Activated gamma-delta T cell treated with anti-CD3 and anti-CD28 coated beads, Interleukin-2, amount 50 U/mL, for 16 hours (primary cell): ENCODE results near the gene DUOXA1.
"Not testable (repeated sequence)": the region's sequence is repeated elsewhere in the genome, so short reads cannot be mapped to it uniquely, and the experiment has no call there.

Source experiments
- DNase-seq: peaks from one replicate; pipeline ENCODE4 v3.0.0-alpha.2; 2020; ENCODE audit warnings: low read depth

The DUOXA1 gene

GRCh38 chr15:45089712-45090373 lies 39.8 kb downstream of the DUOXA1 start:
- no peak for DNase-seq

DNA sequence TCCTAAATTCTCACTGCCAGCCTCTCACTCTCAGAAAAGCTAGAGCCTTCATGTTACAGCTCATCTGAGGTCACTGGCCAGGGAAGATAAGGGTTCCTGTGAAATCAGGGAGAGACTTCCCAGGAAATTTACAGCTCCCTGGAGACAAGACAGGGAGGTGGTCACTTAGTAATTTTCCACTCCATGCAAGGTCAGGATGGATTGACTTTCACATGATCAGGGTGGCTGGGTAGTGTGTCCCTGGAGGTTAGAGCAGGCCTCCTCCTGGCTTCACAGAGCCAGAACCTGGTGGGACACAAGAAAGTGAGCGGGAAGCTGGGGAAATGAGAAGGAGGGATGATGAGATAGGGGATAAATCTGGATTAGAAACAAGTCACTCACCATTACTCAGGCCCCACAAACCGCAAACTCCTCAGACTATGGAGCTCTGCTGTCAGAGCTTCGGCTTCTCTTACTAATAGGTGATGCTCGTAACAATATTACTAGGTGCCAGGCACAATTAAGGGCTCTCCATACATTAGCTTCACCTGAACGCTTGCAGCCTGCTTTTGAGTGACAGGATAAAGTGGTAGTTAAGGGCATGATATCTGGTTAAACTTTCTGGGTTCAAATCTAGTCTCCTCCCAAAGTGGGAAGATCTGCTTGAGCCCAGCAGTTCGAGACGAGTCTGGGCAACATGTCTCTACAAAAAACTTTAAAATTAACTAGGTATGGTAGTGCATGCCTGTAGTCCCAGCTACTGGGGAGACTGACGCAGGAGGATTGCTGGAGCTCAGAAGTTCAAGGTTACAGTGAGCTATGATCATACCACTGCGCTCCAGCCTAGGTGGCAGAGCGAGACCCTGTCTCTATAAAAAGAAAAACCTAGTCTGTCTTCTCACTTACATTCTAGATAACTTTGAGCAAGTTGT lies 40.6 kb downstream of the DUOXA1 start:
- DNase-seq, result no peak

- DNase-seq, result no peak
Measured at GRCh38 chr15:45087513-45087912, 42.2 kb downstream of the DUOXA1 start.

- DNase-seq, result no peak
Measured at GRCh38 chr15:45084163-45084562, 45.5 kb downstream of the DUOXA1 start.

- DNase-seq, result no peak
Measured at GRCh38 chr15:45083223-45083622, 46.5 kb downstream of the DUOXA1 start.

GRCh38 chr15:45082412-45082811 lies 47.3 kb downstream of the DUOXA1 start:
- not testable (repeated sequence) for DNase-seq

DNA sequence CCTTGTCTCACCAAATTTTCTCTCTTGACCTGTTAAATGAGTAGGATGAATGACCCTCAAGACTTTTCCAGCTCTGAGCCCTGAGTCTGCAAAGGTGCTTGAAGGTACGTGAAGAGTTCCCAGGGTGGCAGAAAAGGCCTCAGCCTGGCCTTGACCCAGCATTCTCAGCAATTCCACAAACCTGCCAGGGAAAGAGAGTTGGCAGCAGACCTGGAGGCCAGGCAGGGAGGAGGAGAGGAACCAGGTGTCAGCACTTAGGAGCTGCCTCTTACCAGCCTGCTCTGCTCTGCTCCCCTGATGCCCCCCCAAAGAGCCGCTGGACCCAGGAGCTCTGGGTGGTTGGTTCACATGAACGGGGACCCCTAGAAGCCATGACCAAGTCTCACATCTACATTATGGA lies 49.1 kb downstream of the DUOXA1 start:
- DNase-seq, result not testable (repeated sequence)

DNA sequence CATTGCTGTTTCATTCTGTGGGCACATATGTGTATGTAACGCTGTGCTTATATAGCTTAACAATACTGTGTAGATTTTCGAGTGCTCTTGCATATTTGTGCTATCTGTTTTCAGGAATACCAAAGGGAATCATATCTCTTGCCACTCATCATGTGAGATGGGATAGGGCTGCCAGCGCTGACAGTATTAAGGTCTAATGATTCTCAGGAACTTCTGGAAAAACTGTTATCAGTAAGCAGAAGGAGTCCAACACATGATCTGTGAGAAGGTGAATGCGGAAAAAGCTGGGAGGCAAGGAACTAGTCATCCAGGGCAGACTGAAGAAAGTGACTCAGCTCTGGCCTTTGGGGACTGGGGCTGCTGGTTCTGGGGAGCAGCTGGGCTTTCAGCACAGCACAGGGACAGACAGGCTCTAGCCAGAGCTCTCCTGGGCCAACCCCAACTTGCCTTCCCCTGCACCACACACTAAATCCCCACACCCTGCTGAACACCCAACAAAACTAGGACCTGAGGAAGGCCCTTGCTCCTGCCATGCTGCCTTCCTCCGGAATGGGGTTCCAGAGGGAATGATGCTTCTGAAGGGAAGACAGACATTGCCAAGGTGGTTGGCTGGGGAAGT lies 49.9 kb downstream of the DUOXA1 start:
- not testable (repeated sequence) for DNase-seq

- DNase-seq, result not testable (repeated sequence)
Measured at GRCh38 chr15:45079201-45079600, 50.5 kb downstream of the DUOXA1 start.

GRCh38 chr15:45077391-45077790 lies 52.3 kb downstream of the DUOXA1 start:
- DNase-seq, result not testable (repeated sequence)

- DNase-seq, result not testable (repeated sequence)
Measured at GRCh38 chr15:45075440-45076320, 54.0 kb downstream of the DUOXA1 start.

DNA sequence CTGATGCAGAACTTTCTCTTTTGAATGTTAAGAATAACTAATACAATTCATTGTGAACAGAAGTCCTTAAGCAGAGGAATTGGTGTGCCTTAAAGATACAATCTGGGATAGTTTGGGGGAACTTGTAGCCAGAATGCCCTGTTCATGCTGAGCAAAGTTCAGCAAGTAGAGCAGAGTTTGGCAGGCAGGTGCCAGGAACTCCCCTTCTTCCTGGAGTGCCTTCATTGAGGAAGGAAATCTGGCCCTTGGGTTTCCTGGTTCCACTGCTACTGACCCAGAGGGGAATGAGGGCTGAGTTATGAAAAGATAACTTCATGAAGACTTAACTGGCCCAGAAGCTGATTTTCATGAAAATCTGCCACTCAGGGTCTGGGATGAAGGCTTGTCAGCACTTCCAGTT lies 56.1 kb downstream of the DUOXA1 start:
- not testable (repeated sequence) for DNase-seq

DNA sequence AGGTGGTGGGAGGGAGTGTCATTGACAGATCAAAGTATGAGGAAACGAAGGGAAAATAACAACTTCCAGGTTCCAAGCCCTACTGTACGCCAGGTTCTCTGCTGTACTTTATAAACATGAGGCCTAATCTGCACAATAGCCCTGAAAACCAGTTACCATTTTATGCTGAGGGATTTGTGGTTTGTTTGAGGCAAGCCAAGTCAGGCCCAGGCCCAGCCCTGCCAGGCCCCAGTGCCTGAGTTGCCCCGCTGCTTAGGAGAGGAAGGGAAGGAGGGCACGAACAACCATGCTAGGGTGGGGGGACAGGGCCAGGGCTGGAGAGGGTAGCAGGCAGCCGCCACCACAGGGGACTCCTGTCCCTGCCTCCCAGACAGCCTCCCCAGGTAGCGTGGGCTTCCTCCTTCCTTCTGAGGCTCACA lies 59.7 kb downstream of the DUOXA1 start:
- not testable (repeated sequence) for DNase-seq
